Stimulated activated CD8-positive, alpha-beta memory T cell treated with anti-CD3 and anti-CD28 coated beads, Interleukin-2, amount 100 ng/mL, for 1 hour (primary cell): ENCODE data around the gene KCTD20.

ENCODE experiments used
- DNase-seq, 2 donors: peaks; one replicate each; pipeline ENCODE4 v3.0.0-alpha.2; 2020; ENCODE audit warnings: low read depth in 2 of 2

KCTD20 gene

DNA sequence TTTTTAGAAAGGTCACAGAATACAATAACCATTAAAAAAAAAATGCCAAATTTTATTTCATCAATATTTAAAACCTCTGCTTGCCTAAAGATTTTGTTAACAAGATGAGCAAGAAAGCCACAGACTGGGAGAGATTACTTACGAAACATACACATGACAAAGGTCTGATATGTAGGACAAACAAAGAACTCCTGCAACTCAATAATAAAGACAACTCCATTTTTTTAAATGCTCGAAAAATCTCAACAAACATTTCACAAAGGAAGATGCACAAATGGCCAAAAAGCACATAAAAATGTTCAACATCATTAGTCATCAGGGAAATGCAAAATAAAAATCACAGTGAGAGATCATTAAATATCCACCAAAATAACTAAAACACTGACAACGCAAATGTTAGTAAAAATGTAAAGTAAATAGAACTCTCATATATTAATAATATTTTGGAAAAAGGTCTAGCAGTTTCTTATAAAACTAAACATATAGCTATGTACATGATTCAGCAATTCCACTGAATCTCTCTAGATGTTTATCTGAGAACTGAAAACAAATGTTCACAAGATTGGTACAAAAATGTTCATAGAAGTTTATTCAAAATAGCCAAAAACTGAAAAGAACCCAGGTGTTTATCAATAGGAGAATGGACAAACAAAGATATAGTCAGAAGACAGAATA, 94.2 kb downstream of the KCTD20 start:
- no peak for DNase-seq

DNA sequence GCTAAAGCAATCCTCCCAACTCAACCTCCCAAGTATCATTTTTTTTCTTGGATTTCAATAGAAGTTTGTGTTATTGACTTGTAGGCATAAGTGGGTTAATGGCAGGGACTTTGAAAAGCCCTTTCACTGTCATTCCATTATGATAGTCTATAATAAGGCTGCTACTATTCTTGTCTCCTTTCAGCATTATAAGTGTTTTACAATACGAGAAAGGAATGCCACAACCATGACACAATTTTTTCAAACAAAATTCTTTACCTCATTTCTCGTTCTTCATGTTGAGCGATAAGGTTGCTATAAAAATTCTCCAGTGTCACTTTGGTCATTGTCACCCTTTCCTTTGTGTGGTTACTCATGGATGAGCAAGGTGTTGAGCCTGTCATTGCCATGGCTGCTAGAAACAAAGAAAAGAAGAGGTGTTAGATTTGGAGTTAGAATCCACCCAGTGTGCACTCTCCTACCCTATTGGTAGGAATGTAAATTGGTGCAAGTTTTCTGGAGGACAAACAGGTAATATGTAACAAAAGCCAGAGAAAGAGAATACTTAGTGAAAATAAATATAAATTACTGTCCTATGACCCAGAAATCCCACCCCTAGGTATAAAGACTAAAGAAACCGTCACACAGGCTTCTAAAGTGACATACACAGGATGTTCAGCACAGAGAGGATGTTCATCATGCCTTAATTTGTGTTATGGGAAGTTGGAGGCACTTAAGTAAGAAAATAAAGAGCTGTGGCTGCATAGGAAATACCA, 97.2 kb downstream of the KCTD20 start:
- DNase-seq = no peak
